ENCODE measurements around the gene TMBIM1.
"Not testable (repeated sequence)": the region's sequence is repeated elsewhere in the genome, so short reads cannot be mapped to it uniquely, and the experiment has no call there.

TMBIM1 gene

GRCh38 chr2:218317835-218318234 lies 25.5 kb upstream of the TMBIM1 start:
- DNase-seq = no peak

DNA sequence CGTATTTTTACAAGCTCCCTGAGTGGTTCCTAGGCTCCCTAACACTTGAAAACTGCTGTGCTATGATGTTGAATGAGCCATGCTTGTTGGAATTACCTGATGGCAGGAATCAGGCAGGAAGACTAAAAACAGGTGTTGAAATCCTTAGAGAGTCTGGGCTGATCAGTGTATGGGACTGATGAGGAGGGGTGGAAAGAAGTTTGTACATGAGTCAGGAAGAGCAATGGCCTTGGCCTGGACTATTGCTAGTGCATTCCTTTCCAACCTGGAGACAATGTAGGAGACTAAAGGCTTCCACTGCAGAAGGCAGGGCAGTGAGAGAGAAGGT lies 25.0 kb upstream of the TMBIM1 start:
- no peak for DNase-seq

GRCh38 chr2:218315397-218315796 lies 23.1 kb upstream of the TMBIM1 start:
- no peak for DNase-seq

DNA sequence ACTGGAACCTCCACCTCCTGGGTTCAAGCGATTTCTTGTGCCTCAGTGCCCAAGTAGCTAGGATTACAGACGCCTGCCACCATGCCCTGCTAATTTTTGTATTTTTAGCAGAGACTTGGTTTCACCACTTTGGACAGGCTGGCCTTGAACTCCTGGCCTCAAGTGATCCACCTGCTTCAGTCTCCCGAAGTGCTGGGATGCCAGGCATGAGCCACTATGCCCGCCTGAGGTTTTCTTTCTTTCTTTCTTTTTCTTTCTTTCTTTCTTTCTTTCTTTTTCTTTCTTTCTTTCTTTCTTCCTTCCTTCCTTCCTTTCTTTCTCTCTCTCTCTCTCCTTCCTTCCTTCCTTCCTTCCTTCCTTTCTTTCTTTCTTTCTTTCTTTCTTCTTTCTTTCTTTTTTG lies 22.5 kb upstream of the TMBIM1 start:
- DNase-seq = not testable (repeated sequence)

GRCh38 chr2:218313356-218313755 lies 21.1 kb upstream of the TMBIM1 start:
- no peak for DNase-seq

DNA sequence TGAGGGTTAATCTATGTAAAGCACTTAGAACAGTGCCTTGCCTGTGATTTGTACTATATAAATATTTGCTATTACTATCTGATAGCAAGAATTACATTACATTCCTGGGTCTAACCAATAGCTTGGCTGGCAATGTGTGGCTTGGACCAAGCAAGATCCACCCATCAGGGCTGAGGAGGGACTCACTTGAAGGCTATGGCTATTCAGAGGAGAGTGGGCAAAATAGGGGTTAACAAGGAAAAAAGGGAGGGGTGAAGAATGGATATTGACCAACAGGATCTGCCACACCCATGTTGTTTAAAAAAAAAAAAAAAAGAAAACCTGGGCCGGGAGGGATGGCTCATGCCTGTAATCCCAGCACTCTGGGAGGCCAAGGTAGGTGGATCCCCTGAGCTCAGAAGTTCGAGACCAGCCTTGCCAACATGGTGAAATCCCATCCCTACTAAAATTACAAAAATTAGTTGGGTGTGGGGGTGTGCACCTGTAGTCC lies 20.0 kb upstream of the TMBIM1 start:
- no peak for DNase-seq

GRCh38 chr2:218311541-218312266 lies 19.4 kb upstream of the TMBIM1 start:
- not testable (repeated sequence) for DNase-seq

GRCh38 chr2:218310853-218311540 lies 18.7 kb upstream of the TMBIM1 start:
- DNase-seq = no peak

DNA sequence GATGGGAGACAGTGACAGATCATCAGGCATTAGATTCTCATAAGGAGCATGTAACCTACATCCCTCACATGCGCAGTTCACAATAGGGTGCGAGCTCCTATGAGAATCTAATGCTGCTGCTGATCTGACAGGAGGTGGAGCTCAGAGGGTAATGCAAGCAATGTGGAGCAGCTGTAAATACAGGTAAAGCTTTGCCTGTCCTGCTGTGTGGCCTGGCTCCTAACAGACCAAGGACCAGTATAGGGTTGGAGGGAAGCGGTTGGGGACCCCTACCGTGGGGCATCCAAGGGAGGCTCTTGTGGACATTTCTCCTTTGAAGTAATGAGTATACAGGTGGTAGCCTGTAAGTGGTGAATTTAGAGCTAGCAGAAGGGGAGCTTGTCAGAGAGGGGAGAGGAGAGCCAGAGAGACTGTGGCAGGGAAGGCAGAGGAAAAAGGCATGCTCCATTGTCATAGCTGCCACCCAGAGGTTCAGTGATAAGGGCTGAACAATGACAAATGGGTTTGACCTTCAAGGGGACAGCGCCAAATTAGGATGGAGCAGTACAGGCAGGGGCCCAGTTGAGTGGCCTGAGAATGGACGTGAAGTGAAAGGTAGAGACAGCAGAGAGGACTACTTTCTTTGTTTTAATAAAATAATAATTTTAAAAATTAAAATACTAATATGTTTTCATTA lies 15.2 kb upstream of the TMBIM1 start:
- DNase-seq = no peak

DNA sequence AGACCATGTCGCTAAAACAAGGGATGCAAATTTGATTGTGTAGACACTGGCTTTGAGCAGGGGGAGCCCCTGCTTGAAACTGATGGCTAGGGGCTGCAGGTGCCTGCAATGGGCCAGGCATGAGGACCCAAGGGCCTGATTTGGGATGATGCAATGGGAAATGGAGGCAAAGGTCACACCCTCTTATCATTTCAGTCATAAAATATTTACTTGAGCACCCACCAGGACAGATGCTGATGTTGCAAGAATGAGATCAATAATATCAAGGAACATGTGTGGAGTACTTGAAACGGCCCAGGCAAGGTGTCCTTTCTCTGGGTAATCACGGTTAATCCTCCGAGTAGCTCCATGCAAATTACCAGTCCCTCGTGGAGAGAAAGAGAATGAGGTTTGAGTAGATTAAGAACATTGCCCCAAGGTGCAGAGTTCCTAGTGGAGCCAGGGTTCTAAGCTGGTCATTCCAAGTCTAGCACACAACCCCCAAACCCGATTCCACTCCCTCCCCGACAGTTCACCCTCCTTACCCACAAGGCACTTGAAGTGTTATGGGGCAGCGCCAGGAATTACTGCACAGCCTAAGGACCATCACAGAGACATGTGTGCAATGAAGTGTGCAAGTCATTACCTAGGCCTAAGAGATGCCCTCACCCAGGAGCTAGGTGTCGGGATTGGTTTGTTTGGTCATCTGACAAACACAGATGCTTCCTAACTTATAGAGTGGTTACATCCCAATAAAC lies 14.0 kb upstream of the TMBIM1 start:
- no peak for DNase-seq

GRCh38 chr2:218305383-218305782 lies 13.1 kb upstream of the TMBIM1 start:
- DNase-seq = no peak

DNA sequence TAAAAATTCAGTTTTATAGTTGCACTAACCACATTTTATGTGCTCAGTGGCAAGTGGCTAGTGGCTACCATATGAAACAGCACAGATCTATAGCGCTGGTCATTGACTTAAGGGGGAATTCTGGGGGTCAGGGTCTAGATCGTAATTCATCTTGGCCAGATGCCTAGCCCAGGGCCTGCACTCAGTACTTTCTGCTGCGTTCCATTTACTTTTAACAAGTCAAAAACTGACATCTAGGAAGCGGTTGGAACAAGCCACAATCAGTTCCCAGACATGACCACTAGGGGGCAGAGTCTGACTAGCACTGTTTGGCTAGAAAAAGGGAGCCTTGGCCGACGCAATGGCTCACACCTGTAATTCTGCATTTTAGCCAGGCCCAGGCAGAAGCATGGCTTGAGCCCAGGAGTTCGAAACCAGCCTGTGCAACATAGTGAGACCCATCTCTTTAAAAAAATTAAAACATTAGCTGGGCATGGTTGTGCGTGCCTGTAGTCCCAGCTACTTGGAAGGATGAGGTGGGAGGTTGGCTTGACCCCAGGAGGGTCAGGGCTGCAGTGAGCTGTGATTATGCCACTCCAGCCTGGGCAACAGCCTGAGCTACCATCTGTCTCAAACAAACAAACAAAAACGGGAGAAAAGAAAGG lies 9.0 kb upstream of the TMBIM1 start:
- peak; percentile 23 for DNase-seq

- no peak for DNase-seq
These were observed 7.8 kb upstream of the TMBIM1 start for GRCh38 chr2:218300141-218300540.

GRCh38 chr2:218298314-218298875 lies 6.1 kb upstream of the TMBIM1 start:
- no peak for DNase-seq

DNA sequence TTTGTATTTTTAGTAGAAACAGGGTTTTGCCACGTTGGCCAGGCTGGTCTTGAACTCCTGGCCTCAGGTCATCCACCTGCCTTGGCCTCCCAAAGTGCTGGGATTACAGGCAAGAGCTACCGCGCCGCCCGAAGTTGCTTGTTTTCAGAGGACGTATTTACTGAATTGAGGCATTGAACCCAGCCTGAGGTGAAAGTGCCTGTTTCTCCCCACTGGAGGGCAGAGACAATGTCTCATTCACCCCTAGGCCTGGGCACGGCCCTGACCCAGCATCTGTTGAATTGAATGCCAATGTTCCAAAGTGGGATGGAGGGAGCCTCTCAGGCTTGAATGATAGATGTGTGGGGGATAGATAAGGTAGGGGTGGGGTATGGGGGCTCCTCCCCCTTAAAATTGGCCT lies 4.5 kb upstream of the TMBIM1 start:
- no peak for DNase-seq

DNA sequence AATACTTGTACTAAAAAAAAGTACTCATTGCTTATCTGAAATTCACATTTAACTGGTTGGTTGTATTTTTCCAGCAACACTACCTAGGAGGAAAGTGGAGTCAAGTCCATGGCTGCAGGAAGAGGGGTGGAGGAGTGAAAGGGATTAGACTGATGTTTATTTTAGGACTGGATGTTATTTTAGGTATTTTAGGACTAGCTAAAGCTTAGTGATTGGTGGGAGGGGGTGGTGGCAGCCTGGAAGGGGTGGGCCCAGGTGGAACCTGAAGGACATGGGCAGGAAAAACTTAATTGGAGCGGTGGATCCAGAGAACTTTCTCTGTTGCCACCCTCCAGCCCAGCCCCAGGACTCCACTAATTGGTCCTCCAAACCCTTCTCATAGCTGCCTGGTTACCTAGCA lies 3.9 kb upstream of the TMBIM1 start:
- DNase-seq = no peak

GRCh38 chr2:218295029-218295428 lies 2.7 kb upstream of the TMBIM1 start:
- no peak for DNase-seq

DNA sequence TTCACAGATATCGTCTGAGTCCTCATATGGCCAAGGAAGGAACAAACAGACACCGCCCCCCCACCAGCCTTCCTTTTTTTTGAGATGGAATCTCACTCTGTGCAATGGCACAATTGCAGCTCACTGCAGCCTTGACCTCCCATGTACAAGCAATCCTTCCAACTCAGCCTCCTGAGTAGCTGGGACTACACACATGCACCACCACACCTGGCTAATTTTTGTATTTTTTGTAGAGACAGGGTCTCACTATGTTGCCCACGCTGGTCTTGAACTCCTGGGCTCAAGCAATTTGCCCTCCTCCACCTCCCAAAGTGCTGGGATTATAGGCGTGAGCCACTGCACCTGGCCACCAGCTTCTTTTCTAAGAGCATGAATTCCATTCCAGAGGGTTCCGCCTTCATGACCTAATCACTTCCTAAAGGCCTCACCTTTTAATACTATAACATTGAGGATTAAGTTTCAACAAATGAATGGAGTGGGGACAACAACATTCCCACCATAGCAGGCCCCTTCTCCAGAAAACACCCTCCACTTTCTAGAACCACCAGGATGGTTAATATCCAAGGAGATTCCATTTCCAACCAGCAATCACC lies 2.2 kb upstream of the TMBIM1 start:
- DNase-seq = no peak

- no peak for DNase-seq
These were observed 1.6 kb upstream of the TMBIM1 start for GRCh38 chr2:218293715-218294429.

- no peak for DNase-seq
These were observed 820 bp downstream of the TMBIM1 start for GRCh38 chr2:218291318-218292047.
